IMR-90 (cell line): ENCODE measurements around the gene ZNF470. TPM values are rescaled to one million over a fixed set of nuclear protein-coding genes. Genes with fewer than 3 reads are reported as not detected.
A peak's percentile ranks its signal among the peaks of the same experiment; 100 is the strongest.

Source experiments
- ATAC-seq: fragments of 200-7000 bp; cut with Tn5 transposase; 2 replicates; pipeline ENCODE4 v1.9.1; 2020; ENCODE audit warnings: low read depth, mild to moderate bottlenecking, moderate library complexity
- BruUV-seq: library from RNA; stranded (reverse); fragments of 400-500 nt; replicated peaks from 2 replicates; lab custom pipeline; 2021; lab: Mats Ljungman, UMichigan
- CTCF ChIA-PET: fragments of 300-600 bp; formaldehyde crosslinking; extraction: SDS; loops from one replicate; lab custom pipeline; 2021; ENCODE audit warnings: antibody characterized with exemption; lab: Yijun Ruan, JAX
- POLR2A ChIA-PET: fragments of 300-600 bp; sonication (Branson Sonifier 250); formaldehyde crosslinking; loops from one replicate; lab custom pipeline; 2022; ENCODE audit warnings: antibody characterized with exemption; ENCODE audit not compliant: unreplicated experiment; lab: Charles Lee
- DNase-seq: peaks from one replicate; pipeline ENCODE4 v3.0.0; 2013
- H2AFZ ChIP-seq: replicated peaks from 2 replicates; pipeline ENCODE3; 2013; ENCODE audit warnings: low read length, mild to moderate bottlenecking; ENCODE audit not compliant: poor library complexity
- H2AK5ac ChIP-seq: 2 replicates; pipeline ENCODE4 v1.6.1; 2013; ENCODE audit warnings: low read depth, low read length, inconsistent platforms
- H2AK9ac ChIP-seq: replicated peaks from 2 replicates; pipeline ENCODE3; 2013; ENCODE audit warnings: mild to moderate bottlenecking, low read depth, low read length, moderate library complexity; ENCODE audit not compliant: poor library complexity
- H2BK120ac ChIP-seq: 2 replicates; pipeline ENCODE4 v1.6.1; 2013; ENCODE audit warnings: low read depth, low read length, inconsistent platforms
- H2BK15ac ChIP-seq: 3 replicates; pipeline ENCODE4 v1.6.1; 2013; ENCODE audit warnings: low read depth, low read length, inconsistent platforms
- H2BK20ac ChIP-seq: 2 replicates; pipeline ENCODE4 v1.6.1; 2013; ENCODE audit warnings: low read depth, mild to moderate bottlenecking, inconsistent platforms, low read length, moderate library complexity
- H2BK5ac ChIP-seq: 2 replicates; pipeline ENCODE4 v1.6.1; 2013; ENCODE audit warnings: mild to moderate bottlenecking, low read depth, low read length, inconsistent platforms; ENCODE audit not compliant: poor library complexity, severe bottlenecking
- H3K14ac ChIP-seq: replicated peaks from 2 replicates; pipeline ENCODE4 v1.6.1; 2013; ENCODE audit warnings: low read depth, low read length, inconsistent platforms
- H3K18ac ChIP-seq: 2 replicates; pipeline ENCODE4 v1.6.1; 2013; ENCODE audit warnings: low read depth, low read length, control low read depth
- H3K23ac ChIP-seq: 2 replicates; pipeline ENCODE4 v1.6.1; 2013; ENCODE audit warnings: low read depth, low read length, inconsistent platforms
- H3K27ac ChIP-seq: 2 replicates; pipeline ENCODE4 v1.5.1; 2013; ENCODE audit warnings: mild to moderate bottlenecking, control low read depth, low read length; ENCODE audit not compliant: insufficient read depth
- H3K27me3 ChIP-seq: 2 replicates; pipeline ENCODE4 v1.6.1; 2013; ENCODE audit warnings: low read length; ENCODE audit not compliant: control insufficient read depth, insufficient read depth
- H3K36me3 ChIP-seq: 2 replicates; pipeline ENCODE4 v1.6.1; 2013; ENCODE audit warnings: low read length, mixed read lengths; ENCODE audit not compliant: control insufficient read depth, insufficient read depth
- H3K4ac ChIP-seq: 2 replicates; pipeline ENCODE4 v1.6.1; 2013; ENCODE audit warnings: low read depth, low read length, inconsistent platforms
- H3K4me1 ChIP-seq: 2 replicates; pipeline ENCODE4 v1.6.1; 2013; ENCODE audit warnings: low read length, mixed read lengths; ENCODE audit not compliant: control insufficient read depth, insufficient read depth
- H3K4me2 ChIP-seq: 2 replicates; pipeline ENCODE4 v1.6.1; 2013; ENCODE audit warnings: low read depth, mild to moderate bottlenecking, control low read depth, low read length, moderate library complexity
- H3K4me3 ChIP-seq: 2 replicates; pipeline ENCODE4 v1.5.1; 2013; ENCODE audit warnings: low read depth, mild to moderate bottlenecking, control low read depth, low read length, moderate library complexity; ENCODE audit not compliant: insufficient read depth
- H3K56ac ChIP-seq: 2 replicates; pipeline ENCODE4 v1.6.1; 2013; ENCODE audit warnings: low read length, inconsistent platforms; ENCODE audit not compliant: insufficient read depth; ENCODE audit errors: extremely low read depth
- H3K79me1 ChIP-seq, 2 experiments: 2 replicates each; pipeline ENCODE4 v1.6.1; 2013; ENCODE audit warnings: low read length in 2 of 2, inconsistent platforms in 1 of 2, low read depth in 1 of 2
- H3K9ac ChIP-seq: 2 replicates; pipeline ENCODE4 v1.6.1; 2013; ENCODE audit warnings: low read depth, low read length, control low read depth
- H3K9me1 ChIP-seq: 2 replicates; pipeline ENCODE4 v1.6.1; 2013; ENCODE audit warnings: low read length, inconsistent platforms; ENCODE audit not compliant: insufficient read depth
- H3K9me3 ChIP-seq: 2 replicates; pipeline ENCODE4 v1.6.1; 2013; ENCODE audit warnings: low read length; ENCODE audit not compliant: control insufficient read depth, insufficient read depth
- H4K20me1 ChIP-seq: 2 replicates; pipeline ENCODE4 v1.6.1; 2013; ENCODE audit warnings: low read length, inconsistent platforms; ENCODE audit not compliant: insufficient read depth
- H4K5ac ChIP-seq: 2 replicates; pipeline ENCODE4 v1.6.1; 2013; ENCODE audit warnings: mild to moderate bottlenecking, low read depth, low read length, control low read depth
- H4K8ac ChIP-seq, 2 experiments: 2 replicates each; pipeline ENCODE4 v1.6.1; 2013; ENCODE audit warnings: low read depth in 2 of 2, low read length in 2 of 2, control low read depth in 1 of 2, inconsistent platforms in 1 of 2
- H4K91ac ChIP-seq: 2 replicates; pipeline ENCODE4 v1.6.1; 2013; ENCODE audit warnings: low read depth, low read length, inconsistent platforms; ENCODE audit not compliant: insufficient read depth
- CEBPB ChIP-seq: IDR thresholded peaks from 2 replicates; pipeline ENCODE4 v1.6.1; 2012; ENCODE audit warnings: low read depth, low read length, improper control_type of control experiment
- CTCF ChIP-seq: conservative IDR thresholded peaks from 2 replicates; pipeline ENCODE4 v1.5.1; 2012; ENCODE audit warnings: mild to moderate bottlenecking, low read depth, low read length, improper control_type of control experiment
- FOS ChIP-seq: fragments of 150-350 bp; IDR thresholded peaks from 2 replicates; pipeline ENCODE4 v1.6.1; 2016; ENCODE audit warnings: low read depth, low read length
- MAFK ChIP-seq: IDR thresholded peaks from 2 replicates; pipeline ENCODE4 v1.6.1; 2012; ENCODE audit warnings: low read depth, low read length, improper control_type of control experiment
- MAZ ChIP-seq: IDR thresholded peaks from 2 replicates; pipeline ENCODE4 v1.6.1; 2012; ENCODE audit warnings: low read depth, mild to moderate bottlenecking, low read length, improper control_type of control experiment, moderate library complexity, borderline replicate concordance
- MXI1 ChIP-seq: IDR thresholded peaks from 2 replicates; pipeline ENCODE4 v1.6.1; 2012; ENCODE audit warnings: low read depth, mild to moderate bottlenecking, low read length, moderate library complexity, borderline replicate concordance
- RCOR1 ChIP-seq: IDR thresholded peaks from 2 replicates; pipeline ENCODE4 v1.6.1; 2012; ENCODE audit warnings: mild to moderate bottlenecking, low read length, improper control_type of control experiment; ENCODE audit not compliant: insufficient replicate concordance
- USF2 ChIP-seq: fragments of 150-350 bp; IDR thresholded peaks from 2 replicates; pipeline ENCODE4 v1.6.1; 2017; ENCODE audit warnings: mild to moderate bottlenecking, antibody characterized with exemption, low read length, low read depth
- WGBS, 2 experiments: methylation state at CpG; one replicate each; pipeline versions ENCODE4 v1.1.5 to v1.1.7; 2013; ENCODE audit warnings: missing lambda C conversion rate in 2 of 2; ENCODE audit not compliant: insufficient read length in 1 of 2; ENCODE audit errors: extremely low coverage in 2 of 2; 5-methylcytosine and 5-hydroxymethylcytosine counted together
- dilution Hi-C: fragments of 300-500 bp; cut with HindIII; formaldehyde crosslinking; loops from one replicate; pipeline ENCODE4 v1.14.3; 2018; ENCODE audit warnings: low sequenced_read_pairs; ENCODE audit not compliant: unreplicated experiment
- in situ Hi-C: fragments of 300-500 bp; cut with MboI; formaldehyde crosslinking; loops from 3 replicates; pipeline ENCODE4 v1.14.3; 2019; ENCODE audit warnings: low sequenced_read_pairs, inconsistent platforms, mixed read lengths
- intact Hi-C: fragments of 100-400 bp; cut with micrococcal nuclease; formaldehyde crosslinking; loops from 2 replicates; pipeline ENCODE4 v1.10.0; 2022
- polyA plus RNA-seq, 3 experiments: library from polyadenylated mRNA; depleted of rRNA; stranded (reverse); fragments of >200 nt; gene quantifications; 2 replicates each; pipeline ENCODE4 v1.2.3, GENCODE V29; 2012; ENCODE audit warnings: low replicate concordance in 1 of 3
- total RNA-seq: library from RNA; depleted of rRNA; stranded (reverse); fragments of >200 nt; gene quantifications from 2 replicates; pipeline ENCODE4 v1.2.3, GENCODE V29; 2012

ZNF470 gene
- total and polyA plus RNA-seq, 2 of the 4 experiments (the other 2 are of a cell fraction) = 1.7 to 3.8 TPM

- ChIA-PET CTCF (interaction anchor here (1.0 kb wide), 1 partner anchor 9 kb away, joined by 3 read pairs; no protein-coding TSS in a partner anchor), POLR2A (no interaction called here)
- peak within 1 kb of the TSS; percentile 69; the same call in 1 of the 2 replicates for H3K56ac ChIP-seq
- no peak within 1 kb of the TSS; the same call in 2 of the 3 replicates for H2BK15ac ChIP-seq
- peaks cover 6% of the 10 kb centered on the region for H3K9me1 ChIP-seq
- 4 to 100% methylated on average over 1 to 12 of the region's 52 CpGs for WGBS, 2 experiments
- no peak within 1 kb of the TSS for H2BK20ac ChIP-seq
- intact Hi-C loops (loop anchor here (2.0 to 10.0 kb wide), 2 partner anchors 56 to 120 kb away; partner anchors contain the start of genes ZFP28 and ZNF667), in situ Hi-C loops (no loop called here), dilution Hi-C loops (no loop called here)
- peak within 1 kb of the TSS; percentile 89 to 90 for H4K8ac ChIP-seq
- DNase-seq = peak; percentile 78
- H3K27me3 ChIP-seq = no peaks in the 10 kb centered on the region
- ATAC-seq = peak; percentile 98
- H2AFZ ChIP-seq = peak within 1 kb of the TSS; percentile 98
- peak within 1 kb of the TSS; percentile 69; the same call in 1 of the 2 replicates for H2BK120ac ChIP-seq
- H4K5ac ChIP-seq = peak within 1 kb of the TSS; percentile 74
- H2AK9ac ChIP-seq = peak within 1 kb of the TSS; percentile 98
- peak within 1 kb of the TSS; percentile 96 for H3K4me3 ChIP-seq
- H3K14ac ChIP-seq = peak within 1 kb of the TSS; percentile 98
- H4K91ac ChIP-seq = peak within 1 kb of the TSS; percentile 89
- peak within 1 kb of the TSS; percentile 98 for H2AK5ac ChIP-seq
- H3K23ac ChIP-seq = peak within 1 kb of the TSS; percentile 93
- H3K4me2 ChIP-seq = peak within 1 kb of the TSS; percentile 89
- peak within 1 kb of the TSS; percentile 87 for H3K27ac ChIP-seq
- H3K4me1 ChIP-seq = peaks cover 2% of the 10 kb centered on the region; the same call in 1 of the 2 replicates
- peaks cover 11% of the 10 kb centered on the region for H3K9me3 ChIP-seq
- peaks cover 6 to 20% of the 10 kb centered on the region in 2 experiments for H3K79me1 ChIP-seq
- H3K9ac ChIP-seq = peak within 1 kb of the TSS; percentile 88
- H2BK5ac ChIP-seq = peak within 1 kb of the TSS; percentile 69
- peak within 1 kb of the TSS; percentile 74 for H3K4ac ChIP-seq
- H3K36me3 ChIP-seq = peaks cover 14% of the 10 kb centered on the region
- no peak for TF ChIP-seq CEBPB
- TF ChIP-seq CTCF = no peak
- peak; percentile 42; the same call in 1 of the 2 replicates for TF ChIP-seq MAZ
- TF ChIP-seq USF2 = no peak
- no peak for TF ChIP-seq FOS
- TF ChIP-seq RCOR1 = no peak
- peak; percentile 63; the same call in 1 of the 2 replicates for TF ChIP-seq MXI1
- TF ChIP-seq MAFK = no peak
- 0 out of 2 replicates have a peak, but pooled peaks cover 6% of the 10 kb centered on the region for H4K20me1 ChIP-seq
- H3K18ac ChIP-seq = peak within 1 kb of the TSS; percentile 72; the same call in 1 of the 2 replicates
- BruUV-seq = no TSS peak
These were observed 27.7 kb downstream of the ZNF470 start, which contains the start of gene ZNF71 for GRCh38 chr19:56594783-56595547. Gene ZNF71, plus strand, starts transcription at chr19:56595302. Its CDS starts 6,257 bp downstream, at chr19:56601559.
